Measurements from ENCODE around the gene CISD1. TPM values are rescaled to one million over a fixed set of nuclear protein-coding genes. Genes with fewer than 3 reads are reported as not detected.

Gene CISD1
- total and polyA plus RNA-seq, 9 of the 15 experiments (the other 6 are each of a cell fraction or from before 2014, with no cell fraction given): 35.8 to 342 (median 118) TPM

DNA sequence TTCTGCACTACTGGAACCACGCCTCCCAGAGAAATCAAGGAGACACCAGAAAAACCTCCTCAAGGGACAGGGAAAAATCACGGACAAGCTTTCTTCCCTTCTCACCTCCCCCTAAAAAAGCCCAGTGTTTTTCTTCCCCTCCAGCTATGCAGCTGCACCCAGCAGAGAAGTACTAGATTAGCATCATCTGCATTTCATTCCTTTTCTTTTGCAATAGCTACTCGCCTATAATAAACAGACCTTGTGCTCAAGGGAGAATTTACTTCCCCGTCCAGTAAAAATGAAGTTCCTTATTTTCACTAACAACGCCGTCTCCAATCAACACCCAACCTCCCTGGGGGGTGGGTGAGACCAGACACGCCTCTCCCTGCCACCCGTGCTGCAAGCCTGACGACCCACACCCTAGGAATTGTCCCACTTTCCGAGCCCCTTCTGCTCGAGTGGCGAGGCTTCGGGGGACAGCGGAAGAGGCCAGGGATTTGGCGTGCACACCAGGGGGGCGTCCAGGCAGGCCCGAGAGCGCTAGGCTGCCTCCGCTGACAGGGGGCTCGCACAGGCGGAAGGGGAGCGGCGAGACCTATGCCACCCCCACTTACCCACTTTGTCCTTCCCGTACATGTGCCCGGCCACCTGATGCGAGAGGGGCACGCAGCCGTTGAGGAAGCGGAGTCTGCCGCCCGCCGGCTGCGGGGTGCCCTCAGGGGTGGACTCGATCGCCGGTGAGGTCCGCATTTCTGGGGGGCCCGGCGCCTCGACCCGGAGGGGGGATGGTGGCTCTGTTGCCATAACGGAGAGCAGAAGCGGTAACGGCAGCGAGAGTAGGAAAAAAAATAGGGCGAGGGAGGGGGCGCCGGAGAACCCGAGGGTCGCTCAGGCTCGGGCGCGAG, 1.9 kb upstream of the CISD1 start (continued):
- no peak for TF ChIP-seq PREB (CRISPR knock-in tag; IDR thresholded peaks at IDR 0.05)
- TF ChIP-seq NFRKB (IDR thresholded peaks at IDR 0.05; ENCODE audit: low read depth): no peak; the same call in 1 of the 2 replicates
- no peak for TF ChIP-seq ZNF140 (CRISPR knock-in tag; IDR thresholded peaks at IDR 0.05)
- TF ChIP-seq, protein P1, sequence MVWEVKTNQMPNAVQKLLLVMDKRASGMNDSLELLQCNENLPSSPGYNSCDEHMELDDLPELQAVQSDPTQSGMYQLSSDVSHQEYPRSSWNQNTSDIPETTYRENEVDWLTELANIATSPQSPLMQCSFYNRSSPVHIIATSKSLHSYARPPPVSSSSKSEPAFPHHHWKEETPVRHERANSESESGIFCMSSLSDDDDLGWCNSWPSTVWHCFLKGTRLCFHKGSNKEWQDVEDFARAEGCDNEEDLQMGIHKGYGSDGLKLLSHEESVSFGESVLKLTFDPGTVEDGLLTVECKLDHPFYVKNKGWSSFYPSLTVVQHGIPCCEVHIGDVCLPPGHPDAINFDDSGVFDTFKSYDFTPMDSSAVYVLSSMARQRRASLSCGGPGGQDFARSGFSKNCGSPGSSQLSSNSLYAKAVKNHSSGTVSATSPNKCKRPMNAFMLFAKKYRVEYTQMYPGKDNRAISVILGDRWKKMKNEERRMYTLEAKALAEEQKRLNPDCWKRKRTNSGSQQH (CRISPR knock-in tag; IDR thresholded peaks at IDR 0.05): no peak
- no peak for TF ChIP-seq HMG20A (CRISPR knock-in tag; conservative IDR thresholded peaks at IDR 0.05)
- TF ChIP-seq ZNF253 (CRISPR knock-in tag; conservative IDR thresholded peaks at IDR 0.05): no peak
- TF ChIP-seq, protein P2, sequence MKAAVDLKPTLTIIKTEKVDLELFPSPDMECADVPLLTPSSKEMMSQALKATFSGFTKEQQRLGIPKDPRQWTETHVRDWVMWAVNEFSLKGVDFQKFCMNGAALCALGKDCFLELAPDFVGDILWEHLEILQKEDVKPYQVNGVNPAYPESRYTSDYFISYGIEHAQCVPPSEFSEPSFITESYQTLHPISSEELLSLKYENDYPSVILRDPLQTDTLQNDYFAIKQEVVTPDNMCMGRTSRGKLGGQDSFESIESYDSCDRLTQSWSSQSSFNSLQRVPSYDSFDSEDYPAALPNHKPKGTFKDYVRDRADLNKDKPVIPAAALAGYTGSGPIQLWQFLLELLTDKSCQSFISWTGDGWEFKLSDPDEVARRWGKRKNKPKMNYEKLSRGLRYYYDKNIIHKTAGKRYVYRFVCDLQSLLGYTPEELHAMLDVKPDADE (conservative IDR thresholded peaks at IDR 0.05; ENCODE audit: control insufficient read depth, low read depth, low read length): no peak
- TF ChIP-seq USF1 (CRISPR knock-in tag; IDR thresholded peaks at IDR 0.05): peak; percentile 44; the same call in 1 of the 2 replicates
- TF ChIP-seq RUNX1 (IDR thresholded peaks at IDR 0.05; ENCODE audit: low read depth): no peak
- TF ChIP-seq, protein P3, sequence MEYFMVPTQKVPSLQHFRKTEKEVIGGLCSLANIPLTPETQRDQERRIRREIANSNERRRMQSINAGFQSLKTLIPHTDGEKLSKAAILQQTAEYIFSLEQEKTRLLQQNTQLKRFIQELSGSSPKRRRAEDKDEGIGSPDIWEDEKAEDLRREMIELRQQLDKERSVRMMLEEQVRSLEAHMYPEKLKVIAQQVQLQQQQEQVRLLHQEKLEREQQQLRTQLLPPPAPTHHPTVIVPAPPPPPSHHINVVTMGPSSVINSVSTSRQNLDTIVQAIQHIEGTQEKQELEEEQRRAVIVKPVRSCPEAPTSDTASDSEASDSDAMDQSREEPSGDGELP (CRISPR knock-in tag; IDR thresholded peaks at IDR 0.05; ENCODE audit: borderline replicate concordance): peak; percentile 59; the same call in 1 of the 2 replicates
- no peak for TF ChIP-seq CREBBP (IDR thresholded peaks at IDR 0.05; ENCODE audit: low read depth, low read length)
- TF ChIP-seq ZNF507 (tag; conservative IDR thresholded peaks at IDR 0.05): no peak
- no peak for TF ChIP-seq HDAC3 (IDR thresholded peaks at IDR 0.05; ENCODE audit: borderline replicate concordance, partially characterized antibody)
- TF ChIP-seq ZNF444 (CRISPR knock-in tag; IDR thresholded peaks at IDR 0.05): no peak
- TF ChIP-seq EGR1 (conservative IDR thresholded peaks at IDR 0.05): no peak
- TF ChIP-seq PML (IDR thresholded peaks at IDR 0.05; ENCODE audit: low read length): no peak
- TF ChIP-seq, protein P4, sequence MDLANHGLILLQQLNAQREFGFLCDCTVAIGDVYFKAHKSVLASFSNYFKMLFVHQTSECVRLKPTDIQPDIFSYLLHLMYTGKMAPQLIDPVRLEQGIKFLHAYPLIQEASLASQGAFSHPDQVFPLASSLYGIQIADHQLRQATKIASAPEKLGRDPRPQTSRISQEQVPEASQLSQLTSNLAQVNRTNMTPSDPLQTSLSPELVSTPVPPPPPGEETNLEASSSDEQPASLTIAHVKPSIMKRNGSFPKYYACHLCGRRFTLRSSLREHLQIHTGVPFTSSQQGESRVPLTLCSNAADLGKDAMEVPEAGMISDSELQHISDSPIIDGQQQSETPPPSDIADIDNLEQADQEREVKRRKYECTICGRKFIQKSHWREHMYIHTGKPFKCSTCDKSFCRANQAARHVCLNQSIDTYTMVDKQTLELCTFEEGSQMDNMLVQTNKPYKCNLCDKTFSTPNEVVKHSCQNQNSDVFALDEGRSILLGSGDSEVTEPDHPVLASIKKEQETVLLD (IDR thresholded peaks at IDR 0.05): 0 out of 2 replicates have a peak, but pooled peaks have one; percentile 39
- no peak for TF ChIP-seq SETDB1 (IDR thresholded peaks at IDR 0.05; ENCODE audit: low read length)
